Putamen (tissue), 1 donor: ENCODE data around the gene P2RY4.
"Not testable (repeated sequence)": the region's sequence is repeated elsewhere in the genome, so short reads cannot be mapped to it uniquely, and the experiment has no call there.

Experiments used
- DNase-seq: peaks from one replicate; pipeline ENCODE4 v3.0.0-alpha.2; 2016; ENCODE audit warnings: low spot score

Gene P2RY4

DNA sequence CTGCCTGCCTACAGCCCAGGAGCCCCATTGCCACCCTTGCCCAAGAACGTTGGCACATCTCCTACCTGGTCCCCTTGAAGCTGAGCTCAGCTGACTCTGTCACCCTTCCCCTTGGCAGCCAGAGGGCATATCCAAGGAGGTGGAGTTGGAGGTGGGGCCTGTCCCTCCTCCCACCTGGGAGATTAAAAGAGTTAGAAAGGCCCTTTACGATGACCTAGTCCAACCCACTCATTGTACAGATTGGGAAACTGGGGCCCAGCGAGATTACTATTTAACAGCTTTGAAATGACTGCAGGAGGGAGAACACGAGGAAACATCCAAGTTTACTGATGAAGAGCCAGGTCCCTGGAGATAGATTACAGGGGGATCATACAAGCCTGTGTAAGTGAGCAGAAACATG, at the start of gene P2RY4:
Gene P2RY4, minus strand, starts transcription at position 101 of the 400 bp plus-strand sequence. CDS start 580 bp downstream, outside the sequence.
- DNase-seq: no peak

DNA sequence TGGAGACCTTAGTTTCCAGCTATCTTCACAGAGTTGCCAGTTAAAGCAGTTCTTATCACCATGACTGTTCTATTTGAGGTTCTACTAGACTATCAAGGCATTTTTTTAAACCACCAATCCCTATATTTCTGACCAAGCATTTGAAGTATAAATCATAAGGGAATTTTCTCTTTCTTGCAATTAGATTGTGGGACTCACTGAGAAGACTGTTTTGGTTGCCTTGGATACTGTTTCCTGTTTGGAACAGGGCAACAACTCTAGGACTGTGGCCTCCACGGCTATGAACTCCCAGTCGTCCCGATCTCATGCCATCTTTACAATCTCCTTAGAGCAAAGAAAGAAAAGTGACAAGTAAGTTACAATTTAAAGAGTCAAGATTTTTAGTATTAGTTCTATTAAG, 41.7 kb upstream of the P2RY4 start:
- no peak for DNase-seq

DNA sequence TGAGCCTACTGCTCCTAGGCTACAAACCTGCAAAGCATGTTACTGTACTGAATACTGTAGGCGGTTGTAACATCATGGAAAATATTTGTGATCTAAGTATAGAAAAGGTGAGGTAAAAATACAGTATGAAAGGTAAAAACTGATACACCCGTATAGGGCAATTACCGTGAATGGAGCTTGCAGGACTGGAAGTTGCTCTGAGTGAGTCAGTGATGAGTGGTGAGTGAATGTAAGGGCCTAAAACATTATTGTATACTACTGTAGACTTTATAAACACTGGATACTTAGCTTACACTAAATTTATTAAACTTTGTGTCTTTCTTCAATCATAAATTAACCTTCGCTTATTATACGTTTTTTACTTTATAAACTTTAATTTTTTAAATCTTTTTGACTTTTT, 33.6 kb upstream of the P2RY4 start:
- DNase-seq: no peak

DNA sequence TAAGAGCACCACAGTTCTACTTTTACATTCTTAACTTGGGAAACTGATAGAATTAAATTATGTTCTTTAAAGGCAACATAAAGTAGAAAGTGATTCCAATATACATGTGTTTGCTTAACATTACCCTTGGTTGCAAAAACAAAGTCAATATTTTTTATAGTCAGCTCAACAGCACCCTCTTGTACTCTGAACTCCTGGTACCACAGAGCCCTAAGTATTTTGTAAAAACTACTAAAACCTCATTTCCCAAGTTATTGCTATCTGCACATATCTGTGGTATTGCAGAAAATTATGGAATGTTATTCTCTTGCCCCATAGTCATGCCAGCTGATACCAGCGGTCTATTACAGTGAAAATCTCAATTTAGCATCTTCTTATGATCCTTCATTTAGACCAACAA, 32.8 kb upstream of the P2RY4 start:
- no peak for DNase-seq

DNA sequence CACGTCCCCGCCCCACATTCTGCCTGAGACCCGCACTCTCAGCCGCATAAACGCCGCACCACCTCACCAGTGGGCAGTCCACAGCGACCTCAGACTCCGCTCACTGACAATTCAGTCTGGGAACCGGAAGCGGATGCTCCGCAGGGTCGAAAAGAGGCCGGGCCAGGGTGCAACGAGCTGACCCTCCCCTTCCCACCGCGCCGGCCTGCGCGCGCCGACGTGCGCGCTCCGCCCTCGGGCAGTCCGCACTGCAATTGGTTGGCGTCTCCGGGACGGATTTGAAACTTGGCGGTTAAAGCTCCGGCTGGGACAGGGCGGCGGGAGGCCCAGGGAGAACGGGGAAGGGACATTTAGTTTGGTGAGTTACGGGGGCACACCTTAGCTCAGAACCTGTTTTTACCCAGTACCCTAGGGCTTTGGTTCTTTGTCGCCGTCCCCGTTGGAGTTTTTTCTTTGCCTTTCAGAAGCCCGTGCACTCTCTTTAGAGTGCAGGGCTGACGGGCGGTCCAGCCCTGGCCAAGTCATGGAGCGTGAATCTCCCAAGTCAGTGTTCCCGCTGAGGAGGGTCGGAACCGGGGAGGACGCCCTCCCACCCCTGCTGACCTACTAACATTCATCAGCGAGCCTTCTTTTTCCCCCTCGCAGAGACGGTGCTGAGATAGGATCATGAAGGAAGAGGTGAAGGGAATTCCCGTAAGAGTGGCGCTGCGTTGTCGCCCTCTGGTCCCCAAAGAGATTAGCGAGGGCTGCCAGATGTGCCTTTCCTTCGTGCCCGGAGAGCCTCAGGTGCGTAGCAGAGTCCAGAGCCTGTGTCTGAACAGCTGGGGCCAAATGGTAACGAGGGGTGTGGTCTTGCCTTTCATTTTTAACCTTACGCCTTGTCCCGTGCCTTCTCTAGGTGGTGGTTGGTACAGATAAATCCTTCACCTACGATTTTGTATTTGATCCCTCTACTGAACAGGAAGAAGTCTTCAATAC, 30.1 kb upstream of the P2RY4 start, which contains the start of the genes KIF4A and PDZD11:
Gene KIF4A, plus strand, starts transcription at position 312 of the 978 bp plus-strand sequence. Its CDS starts 355 bp downstream, at position 667.
Gene PDZD11, minus strand, starts transcription at position 135 of the 978 bp plus-strand sequence. CDS start 586 bp downstream, outside the sequence.
- DNase-seq: peak; percentile 53

DNA sequence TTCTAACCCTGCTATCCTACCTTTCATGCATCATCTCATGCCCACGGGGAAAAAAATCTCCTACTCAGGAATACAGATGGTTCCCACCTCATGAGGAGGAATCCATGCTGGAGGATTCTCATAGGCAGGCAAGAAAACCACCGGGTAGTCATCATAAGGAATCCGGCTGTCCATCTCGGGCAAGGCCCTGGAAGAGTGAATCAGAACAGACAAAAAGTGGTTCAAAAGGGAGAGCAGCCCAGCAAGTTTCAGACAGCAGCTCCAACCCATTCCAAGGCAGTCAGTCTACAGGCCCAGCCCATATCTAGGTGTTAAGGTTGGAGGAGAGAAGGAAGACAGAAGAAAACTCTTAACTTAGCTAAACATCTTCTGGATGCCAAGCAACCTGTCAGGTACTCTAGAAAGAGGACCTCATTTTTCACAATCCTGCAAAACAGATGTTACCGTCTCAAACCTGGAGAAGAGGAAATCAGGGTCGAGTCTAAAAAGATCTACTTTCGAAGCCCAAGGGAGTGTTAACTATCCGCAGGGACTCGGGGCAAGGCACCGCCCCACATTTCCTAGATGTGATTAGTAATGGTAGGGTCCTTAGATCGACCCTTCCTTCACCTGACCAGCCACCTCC, 29.3 kb upstream of the P2RY4 start:
- no peak for DNase-seq

DNA sequence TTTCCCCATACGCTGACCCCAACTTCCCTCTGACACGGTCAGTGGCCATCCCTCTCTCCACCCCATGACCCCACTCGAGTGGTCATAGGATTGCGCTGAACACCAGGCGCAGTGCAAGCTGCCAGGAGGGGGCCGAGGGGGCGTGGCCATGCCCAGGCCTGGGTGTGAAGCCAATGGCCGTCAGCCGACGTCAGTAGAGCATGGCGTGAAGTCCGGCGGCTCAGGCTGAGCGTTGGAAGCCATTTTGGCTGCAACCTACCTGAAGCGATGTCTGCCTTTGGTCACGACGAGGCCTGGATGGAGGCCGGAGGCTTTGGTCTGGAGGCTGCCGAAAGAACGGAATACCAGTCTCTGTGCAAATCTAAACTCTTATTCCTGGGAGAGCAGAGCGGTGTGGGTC, 21.9 kb upstream of the P2RY4 start, which contains the start of gene RAB41:
Gene RAB41, plus strand, starts transcription at position 222 of the 400 bp plus-strand sequence. Its CDS starts 46 bp downstream, at position 268.
- no peak for DNase-seq

DNA sequence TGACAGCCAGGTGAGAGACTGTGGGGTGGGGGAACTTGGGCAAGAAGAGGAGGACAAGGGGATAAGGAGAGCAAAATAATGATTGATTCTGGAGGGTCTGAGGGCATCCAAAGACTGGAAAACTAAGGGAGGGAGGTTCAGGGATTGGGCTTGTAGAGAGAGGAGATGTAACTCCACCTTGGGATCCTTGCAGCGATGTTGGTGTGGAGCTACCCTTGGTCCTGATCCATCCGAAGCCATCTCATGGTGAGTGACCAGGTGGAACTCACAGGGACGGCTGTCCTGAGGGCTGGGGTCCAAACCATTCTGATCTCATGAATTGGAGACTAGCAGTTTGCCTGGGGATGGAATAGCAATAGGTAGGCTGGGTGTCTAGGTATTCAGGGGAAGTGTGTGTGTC, 20.6 kb upstream of the P2RY4 start:
- no peak for DNase-seq

DNA sequence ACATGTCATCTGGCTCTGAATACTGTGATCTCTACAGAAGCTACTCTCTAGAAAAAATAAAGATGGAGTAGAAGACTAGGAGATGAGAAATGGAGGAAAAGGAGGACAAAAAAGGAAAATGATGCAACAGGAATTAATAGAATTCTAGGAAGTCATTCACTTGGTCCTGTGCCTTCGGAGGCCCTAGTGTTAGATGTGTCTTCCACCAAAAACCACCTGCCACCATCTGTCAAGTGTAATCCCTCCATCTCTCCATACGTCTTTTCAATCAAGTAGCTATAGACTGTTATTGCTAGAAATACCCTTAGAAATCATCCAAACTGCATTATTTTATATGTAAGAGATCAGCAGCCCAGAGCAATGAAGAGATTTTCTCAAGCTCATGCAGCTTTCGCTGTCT, 19.1 kb upstream of the P2RY4 start:
- DNase-seq: no peak

DNA sequence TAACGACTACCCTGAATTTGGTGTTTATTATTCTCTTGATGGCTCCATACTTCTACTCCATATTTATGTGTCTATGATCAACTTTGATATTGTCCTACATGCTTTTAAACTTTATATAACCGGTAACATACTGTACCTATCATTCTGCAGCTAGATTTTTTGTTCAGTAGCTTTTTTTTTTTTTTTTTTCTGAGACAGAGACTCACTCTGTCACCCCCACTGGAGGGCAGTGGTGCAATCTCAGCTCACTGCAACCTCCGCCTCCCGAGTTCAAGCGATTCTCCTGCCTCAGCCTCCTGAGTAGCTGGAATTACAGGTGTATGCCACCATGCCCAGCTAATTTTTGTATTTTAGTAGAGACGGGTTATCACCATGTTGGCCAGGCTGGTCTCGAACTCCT, 14.0 kb upstream of the P2RY4 start:
- not testable (repeated sequence) for DNase-seq

DNA sequence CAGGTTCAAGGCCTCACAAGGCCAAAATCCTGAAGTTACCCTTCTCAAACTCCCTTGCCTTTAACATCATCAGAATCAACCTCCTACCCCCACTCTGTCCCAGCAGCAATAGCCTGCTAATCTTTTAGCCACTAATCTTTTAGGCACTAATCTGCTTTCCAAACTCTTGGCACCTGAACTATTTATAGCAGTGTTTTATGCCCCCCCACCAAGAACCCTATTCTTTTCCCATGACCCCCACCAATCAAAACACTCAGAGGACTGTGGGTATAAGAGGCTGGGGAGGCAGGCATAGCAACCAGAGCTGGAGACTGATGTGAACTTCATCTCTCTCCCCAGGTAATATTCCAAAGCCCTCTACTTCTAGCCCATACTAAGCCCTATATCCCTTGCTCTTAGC, 8.0 kb upstream of the P2RY4 start, which contains the start of gene ARR3:
Gene ARR3, plus strand, starts transcription at position 301 of the 400 bp plus-strand sequence. CDS start 1,052 bp downstream, outside the sequence.
- no peak for DNase-seq

DNA sequence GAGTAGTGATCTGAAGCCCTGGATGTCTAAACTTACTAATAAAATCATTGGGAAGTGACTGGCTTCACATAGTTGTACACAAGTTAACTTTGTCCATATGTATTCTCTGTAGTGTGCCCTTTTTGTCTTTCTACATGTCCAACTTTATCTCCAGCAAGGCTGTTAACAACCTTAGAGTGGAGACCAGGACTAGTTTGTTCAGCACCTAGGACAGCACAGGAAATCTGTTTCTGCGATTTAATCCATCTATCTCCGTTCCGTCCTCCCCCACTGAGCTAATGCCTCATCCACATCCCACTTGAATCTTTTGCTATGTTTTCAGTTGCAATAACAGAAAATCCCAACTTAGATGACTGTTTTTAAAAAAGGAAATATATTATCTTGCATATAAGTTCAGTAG, 4.8 kb upstream of the P2RY4 start:
- DNase-seq: no peak

DNA sequence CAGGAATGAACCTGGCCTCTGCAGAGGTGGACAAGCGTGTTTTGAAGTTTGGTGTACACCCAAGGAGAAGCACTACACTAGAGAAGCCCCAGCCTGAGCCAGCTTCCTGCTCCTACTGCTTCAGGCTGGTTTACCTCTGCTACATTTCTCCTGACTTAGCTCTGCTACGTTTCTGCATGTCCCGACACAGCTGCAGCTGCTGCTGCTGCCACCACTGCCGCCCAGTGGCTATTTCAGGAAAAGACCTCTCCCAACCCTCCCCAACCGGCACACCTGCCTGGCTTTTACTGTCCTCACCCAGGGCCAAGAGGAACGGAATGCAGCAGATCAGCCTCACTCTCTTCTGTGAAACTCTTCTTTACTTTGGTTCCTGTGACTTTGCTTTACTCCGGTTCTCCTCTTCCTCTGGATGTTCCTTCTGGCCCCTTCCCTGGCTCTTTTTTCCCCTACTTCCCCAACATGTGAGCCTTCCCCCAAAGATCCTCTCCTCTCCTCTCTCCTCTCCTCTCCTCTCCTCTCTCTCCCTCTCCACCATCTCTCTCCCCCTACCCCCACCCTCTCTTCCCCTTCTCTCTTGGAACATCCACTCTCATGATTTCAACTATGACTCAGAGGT, 3.1 kb upstream of the P2RY4 start:
- DNase-seq: no peak

DNA sequence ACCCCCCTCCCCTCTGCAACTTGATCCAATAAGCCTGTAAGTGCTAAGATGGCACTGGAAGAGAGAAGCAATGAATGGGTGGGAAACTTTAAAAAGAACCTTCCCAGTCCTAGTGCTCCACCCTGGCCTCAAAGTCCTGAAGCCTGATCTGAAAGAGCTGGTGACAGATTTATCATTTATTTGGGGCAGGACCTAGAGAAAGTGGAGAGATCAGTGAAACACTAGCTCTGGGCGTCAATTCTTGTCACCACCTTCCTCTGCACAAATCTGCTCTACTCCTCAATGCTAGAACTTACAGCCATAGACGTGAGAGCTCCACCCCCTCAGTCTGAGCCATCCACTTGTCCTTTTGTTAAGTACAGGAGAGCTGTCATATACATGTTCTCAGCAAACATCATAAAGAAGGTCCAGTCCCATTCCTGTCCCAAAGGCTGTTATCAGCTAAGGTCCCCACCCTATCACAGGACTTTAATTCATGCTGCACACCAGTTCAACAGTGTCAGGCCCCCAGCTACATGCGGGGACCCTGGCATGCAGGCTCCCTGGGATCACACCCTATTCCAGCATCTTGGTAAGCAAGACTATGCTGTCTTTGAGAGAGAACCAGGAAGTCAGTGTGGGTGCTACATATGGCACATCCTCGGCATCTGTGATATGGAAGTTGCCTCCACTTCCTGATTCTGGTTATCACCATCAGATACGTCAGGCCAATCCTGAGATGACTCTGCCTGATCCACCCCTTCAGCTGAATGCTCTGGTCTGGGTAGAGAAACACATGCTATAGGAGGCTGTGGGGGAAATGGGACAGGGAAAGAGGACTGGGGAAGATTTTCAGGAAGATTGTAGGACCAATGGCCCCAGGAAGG, 2.3 kb downstream of the P2RY4 start:
- DNase-seq: no peak

DNA sequence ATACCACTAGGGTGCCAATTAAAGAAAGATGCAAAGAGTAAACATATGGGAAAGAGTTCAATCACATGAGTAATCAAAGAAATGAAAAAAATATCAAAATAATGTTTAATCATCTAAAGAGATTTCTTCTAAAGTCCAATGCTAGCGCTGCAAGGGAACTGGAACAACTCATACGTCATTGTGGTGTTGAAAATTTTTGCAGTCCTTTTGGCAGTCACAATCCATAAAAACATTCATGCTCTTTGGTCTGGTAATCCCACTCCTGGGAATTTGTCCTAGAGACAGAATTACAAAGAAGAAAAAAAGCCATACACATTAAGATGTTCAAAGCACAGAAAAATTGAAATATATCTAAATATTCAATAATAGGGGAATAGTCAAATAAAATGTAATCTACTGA, 4.6 kb downstream of the P2RY4 start:
- DNase-seq: no peak

DNA sequence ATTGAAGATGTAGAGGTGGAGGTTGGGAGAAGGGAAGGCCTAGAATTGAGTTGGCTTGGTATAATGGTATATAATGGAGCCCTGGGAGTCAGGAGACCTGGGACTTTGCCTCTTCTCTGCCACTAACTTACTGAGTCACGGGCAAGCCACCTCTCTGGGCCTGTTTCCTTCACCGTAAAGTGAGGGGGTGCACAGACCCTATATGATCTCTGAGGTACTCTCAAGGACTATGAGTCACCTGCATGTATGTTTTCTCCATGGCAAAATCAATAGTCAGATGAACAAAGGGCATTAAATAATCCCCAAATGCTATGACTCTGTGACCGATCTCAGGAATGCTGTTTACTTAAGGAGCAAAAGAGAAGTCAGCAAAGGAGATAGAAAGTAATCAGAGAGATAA, 5.1 kb downstream of the P2RY4 start:
- no peak for DNase-seq

DNA sequence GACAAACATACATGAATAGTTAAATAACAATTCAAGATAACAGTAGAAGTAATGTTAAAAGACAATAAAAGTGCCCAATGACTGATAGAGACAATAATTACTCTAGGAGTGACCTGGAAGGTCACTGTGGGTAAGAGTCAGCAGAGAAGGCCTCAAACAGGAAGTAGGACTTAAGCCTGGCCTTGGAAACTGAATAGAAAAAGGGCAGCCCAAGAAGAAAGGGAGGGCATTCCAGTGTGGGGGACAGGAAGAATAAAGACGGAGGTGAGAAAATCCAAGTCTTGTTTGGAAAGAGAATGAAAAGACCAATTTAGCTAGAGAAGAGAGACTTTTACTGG, 6.0 kb downstream of the P2RY4 start:
- DNase-seq: no peak

DNA sequence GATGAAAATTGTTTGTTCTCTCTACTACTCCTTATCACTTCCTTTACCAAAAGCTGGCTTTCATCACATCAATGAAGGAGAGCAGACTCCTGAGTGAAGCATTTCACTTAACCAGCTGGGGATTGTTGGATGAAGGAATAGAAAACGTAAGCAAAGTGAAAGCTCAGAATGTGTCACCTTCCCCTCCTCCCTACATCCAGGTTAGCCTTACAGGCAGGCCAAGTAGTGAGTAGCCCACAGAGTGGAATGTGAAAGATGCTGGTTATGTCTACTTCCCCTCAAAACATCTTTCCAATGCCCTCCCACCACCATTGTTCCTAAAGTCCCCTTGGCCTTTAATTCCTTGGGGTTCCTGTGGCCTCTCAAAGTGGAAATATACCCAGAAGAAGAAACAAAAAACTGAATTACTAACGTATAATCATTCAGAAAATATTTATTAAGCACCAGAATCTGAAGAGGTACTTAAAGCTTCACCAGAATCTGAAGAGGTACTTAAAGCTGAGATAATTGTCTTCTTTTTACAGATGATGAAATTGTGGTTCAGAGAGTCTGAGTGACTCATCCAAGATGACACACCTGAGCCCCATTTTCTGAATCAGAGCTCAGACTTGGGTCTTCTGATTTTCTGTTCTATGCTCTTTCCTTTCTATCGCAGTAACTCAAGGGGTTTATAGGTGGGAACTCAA, 6.5 kb downstream of the P2RY4 start:
- no peak for DNase-seq

DNA sequence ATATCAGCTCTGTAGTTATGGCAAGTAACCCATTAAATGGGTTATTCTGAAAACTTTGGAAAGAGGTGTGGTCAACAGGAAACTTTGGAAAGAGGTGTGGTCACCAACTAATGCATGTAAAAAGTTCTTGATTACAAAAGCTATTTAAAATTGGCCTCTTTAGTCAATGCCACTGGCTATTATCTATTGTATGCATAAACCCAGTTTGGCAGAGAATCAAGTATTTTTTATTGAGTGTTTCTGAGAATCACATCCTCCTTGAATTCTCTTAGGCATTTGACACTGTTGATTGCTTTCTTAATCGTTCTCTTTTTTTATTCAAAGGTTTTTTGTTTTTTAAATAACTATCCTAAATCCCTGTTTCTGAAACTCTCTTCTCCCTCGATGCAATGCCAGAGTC, 7.5 kb downstream of the P2RY4 start:
- no peak for DNase-seq

DNA sequence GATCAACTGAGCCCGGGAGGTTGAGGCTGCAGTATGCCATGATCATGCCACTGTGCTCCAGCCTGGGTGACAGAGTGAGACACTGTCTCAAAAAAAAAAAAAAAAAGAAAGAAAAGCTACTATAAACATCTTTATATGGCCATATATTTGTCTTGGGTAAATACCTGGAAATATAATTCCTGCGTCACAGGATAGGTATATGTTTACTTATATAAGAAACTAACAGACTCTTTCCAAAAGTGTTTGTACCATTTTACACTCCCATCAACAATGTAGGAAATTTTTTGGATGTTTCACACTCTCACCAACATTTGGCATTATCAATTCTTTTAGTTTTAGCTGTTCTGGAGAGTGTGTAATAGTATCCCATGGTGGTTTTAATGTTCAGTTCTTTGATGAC, 12.8 kb downstream of the P2RY4 start:
- no peak for DNase-seq

DNA sequence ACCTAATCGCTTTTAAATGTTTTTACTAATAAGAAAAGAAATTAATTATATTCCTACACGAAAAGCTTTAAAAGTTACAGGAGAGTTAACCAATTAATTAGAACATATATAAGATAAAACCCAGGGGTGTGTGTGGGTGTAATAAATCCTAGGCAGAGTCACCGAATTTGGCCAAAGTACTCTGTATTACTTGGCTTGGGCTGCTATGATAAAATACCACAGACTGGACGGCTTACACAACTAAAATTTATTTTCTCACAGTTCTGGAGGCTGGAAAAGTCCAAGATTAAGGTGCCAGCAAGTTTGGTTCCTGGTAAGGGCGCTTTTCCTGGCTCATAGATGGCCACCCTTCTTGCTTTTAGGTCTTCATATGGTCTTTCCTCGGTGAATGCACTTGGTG, 15.1 kb downstream of the P2RY4 start:
- no peak for DNase-seq
